K562 (cell line): ENCODE results near the gene BRD4. TPM values are rescaled to one million over a fixed set of nuclear protein-coding genes. Genes with fewer than 3 reads are reported as not detected.

Experiments
- ATAC-seq: fragments of 200-7000 bp; cut with Tn5 transposase; 3 replicates; pipeline ENCODE4 v1.9.1; 2020; ENCODE audit warnings: moderate library complexity
- BruUV-seq: library from RNA; stranded (reverse); fragments of 400-500 nt; replicated peaks from 2 replicates; lab custom pipeline; 2021; lab: Mats Ljungman, UMichigan
- CTCF ChIA-PET: fragments of 300-600 bp; formaldehyde crosslinking; extraction: SDS; loops from one replicate; lab custom pipeline; 2021; ENCODE audit warnings: low intra/inter-chr PET ratio; lab: Yijun Ruan, JAX
- POLR2A ChIA-PET: fragments of 300-600, 350-650 bp; sonication (Branson Sonifier 250); formaldehyde crosslinking; extraction: SDS; loops from one replicate; lab custom pipeline; 2021; ENCODE audit warnings: antibody characterized with exemption, inconsistent platforms; lab: Yijun Ruan, JAX
- DNase-seq, 4 experiments: peaks; one replicate each; pipeline versions ENCODE4 v3.0.0 to v3.0.0-alpha.2; 2011 to 2018; ENCODE audit warnings: low spot score in 3 of 4, mixed read lengths in 3 of 4; ENCODE audit errors: extremely low read depth in 1 of 4
- FAIRE-seq: peaks from 2 replicates; lab custom pipeline; 2011; peaks lifted over from hg19 to GRCh38; lab: Jason Lieb, UNC
- H2AFZ ChIP-seq: 2 replicates; pipeline ENCODE4 v1.6.0; 2011; ENCODE audit warnings: low read depth, low read length, control low read depth, inconsistent platforms
- H3K27ac ChIP-seq: fragments of 200-600 bp; 3 replicates; pipeline ENCODE4 v1.8.0; 2011; ENCODE audit warnings: low read depth, mild to moderate bottlenecking, control low read depth, inconsistent platforms, low read length, moderate library complexity, mixed read lengths; ENCODE audit errors: extremely low read depth
- H3K27me3 ChIP-seq, 2 experiments: fragments of 300-600 bp in 1 of 2; 2 replicates in 1 of 2; 3 replicates in 1 of 2; pipeline versions ENCODE4 v1.6.0 to v1.8.0; 2011; ENCODE audit warnings: inconsistent platforms in 2 of 2, low read length in 2 of 2, mild to moderate bottlenecking in 1 of 2, mixed read lengths in 1 of 2, moderate library complexity in 1 of 2; ENCODE audit not compliant: control insufficient read depth in 2 of 2, insufficient read depth in 2 of 2
- H3K36me3 ChIP-seq: fragments of 300-600 bp; 3 replicates; pipeline ENCODE4 v1.8.0; 2011; ENCODE audit warnings: mild to moderate bottlenecking, low read length, inconsistent platforms; ENCODE audit not compliant: control insufficient read depth, insufficient read depth
- H3K4me1 ChIP-seq, 2 experiments: fragments of 200-600 bp in 1 of 2; replicated peaks in 1 of 2; 2 replicates in 1 of 2; 3 replicates in 1 of 2; pipeline versions ENCODE4 v1.5.1 to v1.8.0; 2011; ENCODE audit warnings: inconsistent platforms in 2 of 2, low read length in 2 of 2, mild to moderate bottlenecking in 1 of 2, mixed read lengths in 1 of 2, moderate library complexity in 1 of 2; ENCODE audit not compliant: control insufficient read depth in 2 of 2, insufficient read depth in 2 of 2
- H3K4me2 ChIP-seq: 2 replicates; pipeline ENCODE4 v1.6.1; 2011; ENCODE audit warnings: low read length, control low read depth, inconsistent platforms, mixed read lengths; ENCODE audit not compliant: insufficient read depth
- H3K4me3 ChIP-seq: fragments of 200-600 bp; sonication (generic), shearing (Covaris generic); 2 replicates; pipeline ENCODE4 v1.5.1; 2016; ENCODE audit warnings: control low read depth, inconsistent platforms
- H3K79me2 ChIP-seq: fragments of 200-600 bp; 3 replicates; pipeline ENCODE4 v1.8.0; 2011; ENCODE audit warnings: low read length, inconsistent platforms; ENCODE audit not compliant: control insufficient read depth, insufficient read depth
- H3K9ac ChIP-seq, 2 experiments: 2 replicates each; pipeline versions ENCODE4 v1.6.0 to v1.6.1; 2011; ENCODE audit warnings: low read depth in 2 of 2, low read length in 2 of 2, control low read depth in 1 of 2, inconsistent platforms in 1 of 2, mild to moderate bottlenecking in 1 of 2, mixed read lengths in 1 of 2; ENCODE audit not compliant: insufficient read depth in 1 of 2
- H3K9me1 ChIP-seq: one replicate; pipeline ENCODE4 v1.6.0; 2011; ENCODE audit warnings: inconsistent platforms, mild to moderate bottlenecking, low read length, moderate library complexity; ENCODE audit not compliant: control insufficient read depth, insufficient read depth
- H3K9me3 ChIP-seq: replicated peaks from 2 replicates; pipeline ENCODE4 v1.5.1; 2011; ENCODE audit warnings: low read depth, low read length, inconsistent platforms; ENCODE audit not compliant: control insufficient read depth, insufficient read depth
- H4K20me1 ChIP-seq: replicated peaks from 2 replicates; pipeline ENCODE4 v1.6.1; 2011; ENCODE audit warnings: low read length, inconsistent platforms, mixed read lengths; ENCODE audit not compliant: control insufficient read depth, insufficient read depth
- ETS2 ChIP-seq: IDR thresholded peaks from 2 replicates; pipeline ENCODE4 v1.6.1; 2016; ENCODE audit warnings: borderline replicate concordance, missing genetic modification characterization, mild to moderate bottlenecking, moderate library complexity, missing compliant biosample characterization; ENCODE audit not compliant: poor library complexity, severe bottlenecking
- GABPA ChIP-seq: fragments of 200-800 bp; sonication (Bioruptor generic); conservative IDR thresholded peaks from 2 replicates; pipeline ENCODE4 v1.6.1; 2016; ENCODE audit warnings: low read depth, missing genetic modification characterization, missing compliant biosample characterization
- PCBP2 ChIP-seq: fragments of 200-400 bp; formaldehyde crosslinking; IDR thresholded peaks from 2 replicates; pipeline ENCODE4 v1.6.1; 2018; ENCODE audit warnings: low read length, low read depth, mild to moderate bottlenecking, moderate library complexity; ENCODE audit not compliant: poor library complexity, severe bottlenecking
- ZNF23 ChIP-seq: fragments of 250-450 bp; sonication (Bioruptor Pico); IDR thresholded peaks from 2 replicates; pipeline ENCODE4 v1.4.0; 2020; ENCODE audit warnings: mild to moderate bottlenecking
- WGBS: fragments of 100-300 bp; shearing (Covaris generic); methylation state at CpG from one replicate; pipeline ENCODE4 v1.1.6; 2016; ENCODE audit warnings: low coverage, mixed read lengths; ENCODE audit not compliant: insufficient coverage; ENCODE audit errors: missing lambda C conversion rate; 5-methylcytosine and 5-hydroxymethylcytosine counted together
- in situ Hi-C: fragments of 300-500 bp; cut with MboI; formaldehyde crosslinking; loops from 4 replicates; pipeline ENCODE4 v1.15.0; 2018; ENCODE audit warnings: inconsistent platforms, mixed read lengths
- intact Hi-C: fragments of 100-400 bp; cut with micrococcal nuclease; formaldehyde crosslinking; loops from 2 replicates; pipeline ENCODE4 v1.14.2; 2022
- polyA plus RNA-seq, 8 experiments: library from polyadenylated mRNA; depleted of rRNA in 4 of 8; stranded (reverse) in 5 of 8; unstranded in 3 of 8; fragments of >200 nt; fragmentation: Nextera tagmentation in 2 of 8; fragmentation: Illumina TruSeq in 1 of 8; extraction: Ambion mirVana in 2 of 8; extraction: Trizol in 1 of 8; gene quantifications; 2 replicates each; pipeline versions ENCODE4 v1.2.1 to v1.2.3, GENCODE V29; 2011 to 2014; ENCODE audit warnings: inconsistent platforms in 1 of 8, missing spikeins in 1 of 8
- total RNA-seq, 7 experiments: library from RNA; depleted of rRNA in 6 of 7; stranded (reverse); fragments of >200 nt in 6 of 7; fragmentation: Illumina TruSeq in 2 of 7; extraction: Trizol in 2 of 7; gene quantifications; 2 replicates each; pipeline versions ENCODE4 v1.2.1 to v1.2.3, GENCODE V29; 2011 to 2021; ENCODE audit warnings: low replicate concordance in 1 of 7
- TF ChIP-seq, protein P1 (sequence below): IDR thresholded peaks from 2 replicates; pipeline ENCODE4 v1.6.1; 2016; ENCODE audit warnings: missing genetic modification characterization, missing compliant biosample characterization

The BRD4 gene
- total and polyA plus RNA-seq, 9 of the 15 experiments (the other 6 are each of a cell fraction or from before 2014, with no cell fraction given) = 1.8 to 105 (median 15.6) TPM

DNA sequence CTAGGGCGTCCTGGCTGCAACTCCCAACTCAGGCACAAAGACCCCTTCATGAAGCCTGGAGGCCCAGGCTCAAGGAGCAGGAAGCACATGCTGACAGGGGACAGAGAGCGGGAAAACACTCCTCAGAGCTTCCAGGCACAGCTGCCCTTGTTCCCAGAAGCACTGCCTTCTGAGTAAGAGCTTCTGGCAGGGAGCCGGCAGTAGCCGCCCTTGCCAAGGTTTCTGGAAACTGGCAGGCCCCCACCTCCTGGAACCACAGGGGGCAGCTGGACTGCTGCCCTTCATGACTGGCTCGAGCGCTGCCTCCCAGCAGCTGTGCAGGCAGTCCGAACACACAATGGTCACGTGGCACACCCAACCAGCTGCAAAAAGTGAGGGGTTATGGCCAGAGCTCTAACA lies 66.5 kb downstream of the BRD4 start:
- BruUV-seq = no TSS peak
- H3K27me3 ChIP-seq = no peaks in the 10 kb centered on the region
- FAIRE-seq = no peak
- POLR2A ChIA-PET = interaction anchor here (0.6 to 1.9 kb wide), 4 partner anchors 9 to 85 kb away, joined by 3 to 8 read pairs (median 4); no protein-coding TSS in a partner anchor
- H3K79me2 ChIP-seq = peaks cover 42% of the 10 kb centered on the region
- no peak overlapping the region for H3K9ac ChIP-seq
- no peaks in the 10 kb centered on the region for H3K9me3 ChIP-seq
- in situ Hi-C loops = loop anchor here (5.0 kb wide), 1 partner anchor 286 kb away; no protein-coding TSS in a partner anchor
- H3K4me3 ChIP-seq = no peak overlapping the region
- H4K20me1 ChIP-seq = peaks cover 48% of the 10 kb centered on the region
- intact Hi-C loops = loop anchor here (2.0 kb wide), 1 partner anchor 113 kb away; the partner anchor contains the start of gene AKAP8
- CTCF ChIA-PET = no interaction called here
- H2AFZ ChIP-seq = no peak overlapping the region
- ATAC-seq = no peak
- H3K4me2 ChIP-seq = no peak overlapping the region
- peaks cover 100% of the 10 kb centered on the region for H3K36me3 ChIP-seq
- 94% methylated on average over 7 of the region's 8 CpGs for WGBS
- TF ChIP-seq ZNF23 (CRISPR knock-in tag) (no peak), PCBP2 (no peak), ETS2 (tag) (no peak), GABPA (tag) (no peak)
- TF ChIP-seq, protein P1, sequence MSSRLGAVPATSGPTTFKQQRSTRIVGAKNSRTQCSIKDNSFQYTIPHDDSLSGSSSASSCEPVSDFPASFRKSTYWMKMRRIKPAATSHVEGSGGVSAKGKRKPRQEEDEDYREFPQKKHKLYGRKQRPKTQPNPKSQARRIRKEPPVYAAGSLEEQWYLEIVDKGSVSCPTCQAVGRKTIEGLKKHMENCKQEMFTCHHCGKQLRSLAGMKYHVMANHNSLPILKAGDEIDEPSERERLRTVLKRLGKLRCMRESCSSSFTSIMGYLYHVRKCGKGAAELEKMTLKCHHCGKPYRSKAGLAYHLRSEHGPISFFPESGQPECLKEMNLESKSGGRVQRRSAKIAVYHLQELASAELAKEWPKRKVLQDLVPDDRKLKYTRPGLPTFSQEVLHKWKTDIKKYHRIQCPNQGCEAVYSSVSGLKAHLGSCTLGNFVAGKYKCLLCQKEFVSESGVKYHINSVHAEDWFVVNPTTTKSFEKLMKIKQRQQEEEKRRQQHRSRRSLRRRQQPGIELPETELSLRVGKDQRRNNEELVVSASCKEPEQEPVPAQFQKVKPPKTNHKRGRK = no peak
- peaks cover 10% of the 10 kb centered on the region for H3K9me1 ChIP-seq
- H3K4me1 ChIP-seq = peaks cover 0 to 6% of the 10 kb centered on the region in 2 experiments; a peak in 2 of 5 replicates
- H3K27ac ChIP-seq = no peak overlapping the region
- DNase-seq = no peak
